ENCODE measurements around the gene HILPDA.
A peak's percentile ranks its signal among the peaks of the same experiment; 100 is the strongest.
"Not testable (repeated sequence)": the region's sequence is repeated elsewhere in the genome, so short reads cannot be mapped to it uniquely, and the experiment has no call there.

HILPDA gene

DNA sequence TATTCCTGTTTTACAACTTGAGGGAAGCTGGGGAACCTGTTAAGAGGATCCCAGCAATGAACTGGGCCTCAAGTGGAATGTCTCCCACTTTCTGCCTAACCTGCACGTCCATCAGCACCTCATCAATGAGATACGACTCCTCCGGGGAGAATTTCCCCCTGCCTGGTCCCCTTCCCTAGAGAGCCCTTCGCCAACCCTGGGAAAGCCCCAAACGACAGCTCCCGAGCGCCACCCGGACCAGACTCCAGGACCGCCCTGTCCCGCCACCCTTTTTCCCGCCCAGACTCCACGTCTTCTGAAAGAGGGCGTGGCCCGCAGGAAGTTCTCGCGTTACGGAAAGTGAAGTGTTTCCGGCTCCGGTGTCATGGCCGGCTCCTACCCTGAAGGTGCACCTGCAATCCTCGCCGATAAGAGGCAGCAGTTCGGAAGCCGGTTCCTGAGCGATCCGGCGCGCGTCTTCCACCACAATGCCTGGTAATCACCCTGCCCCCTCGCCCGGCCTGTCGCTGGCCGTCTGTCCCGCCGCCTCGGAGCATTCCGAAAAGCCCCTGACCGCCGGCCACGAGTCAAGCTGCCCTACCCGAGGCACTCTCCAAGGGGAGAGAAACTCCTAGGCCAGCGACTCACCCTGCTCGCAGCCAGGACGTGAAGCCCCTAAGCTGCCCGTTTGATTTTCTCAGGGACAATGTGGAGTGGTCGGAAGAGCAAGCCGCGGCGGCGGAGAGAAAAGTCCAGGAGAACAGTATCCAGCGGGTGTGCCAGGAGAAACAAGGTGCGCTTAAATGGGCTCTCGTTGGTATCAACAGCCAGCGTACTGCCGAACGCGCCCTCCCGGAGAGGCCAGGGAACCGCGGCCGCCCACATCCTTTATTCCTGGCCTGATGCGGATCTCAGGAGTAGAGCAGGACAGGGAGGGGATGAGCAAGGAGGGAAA lies 21.0 kb downstream of the HILPDA start, which contains the start of gene METTL2B:
Gene METTL2B, plus strand, starts transcription at position 347 of the 934 bp plus-strand sequence. Its CDS starts 18 bp downstream, at position 365.
- Histone ChIP-seq H3K9ac (ENCODE audit: low read depth, low read length) (peak within 1 kb of the TSS; percentile 94), H3K36me3 (ENCODE audit: insufficient read depth, low read length) (peaks cover 27% of the 10 kb centered on the region), H3K27ac (ENCODE audit: low read depth, low read length) (peak within 1 kb of the TSS; percentile 95), H3K4me3 (ENCODE audit: low read length) (peak within 1 kb of the TSS; percentile 85)
- not testable (repeated sequence) for H3K9me3 ChIP-seq (ENCODE audit: insufficient read depth, low read depth, low read length); H3K4me1 ChIP-seq (ENCODE audit: insufficient read depth, low read length); H3K27me3 ChIP-seq (ENCODE audit: insufficient read depth, low read length)
- WGBS: under 1% methylated on average over 62 of the region's 62 CpGs

GRCh38 chr7:128477336-128477690 lies 21.6 kb downstream of the HILPDA start:
- H3K36me3 ChIP-seq (ENCODE audit: insufficient read depth, low read length): peaks cover 34% of the 10 kb centered on the region
- H3K27me3 ChIP-seq (ENCODE audit: insufficient read depth, low read length); H3K9me3 ChIP-seq (ENCODE audit: insufficient read depth, low read depth, low read length); H3K4me1 ChIP-seq (ENCODE audit: insufficient read depth, low read length): not testable (repeated sequence)
- 5% methylated on average over 4 of the region's 4 CpGs for WGBS
- H3K4me3 ChIP-seq (ENCODE audit: low read length): peak overlapping the region; percentile 85
- H3K9ac ChIP-seq (ENCODE audit: low read depth, low read length): peak overlapping the region; percentile 94
- H3K27ac ChIP-seq (ENCODE audit: low read depth, low read length): peak overlapping the region; percentile 95

DNA sequence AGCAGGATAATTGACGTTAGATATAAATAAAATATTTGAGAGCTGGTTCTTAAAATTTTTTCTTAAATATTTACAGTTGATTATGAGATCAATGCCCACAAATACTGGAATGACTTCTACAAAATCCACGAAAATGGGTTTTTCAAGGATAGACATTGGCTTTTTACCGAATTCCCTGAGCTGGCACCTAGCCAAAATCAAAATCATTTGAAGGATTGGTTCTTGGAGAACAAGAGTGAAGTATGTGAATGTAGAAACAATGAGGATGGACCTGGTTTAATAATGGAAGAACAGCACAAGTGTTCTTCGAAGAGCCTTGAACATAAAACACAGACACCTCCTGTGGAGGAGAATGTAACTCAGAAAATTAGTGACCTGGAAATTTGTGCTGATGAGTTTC lies 23.4 kb downstream of the HILPDA start:
- H3K9ac ChIP-seq (ENCODE audit: low read depth, low read length); H3K9me3 ChIP-seq (ENCODE audit: insufficient read depth, low read depth, low read length); H3K4me1 ChIP-seq (ENCODE audit: insufficient read depth, low read length); H3K27me3 ChIP-seq (ENCODE audit: insufficient read depth, low read length); H3K27ac ChIP-seq (ENCODE audit: low read depth, low read length); H3K4me3 ChIP-seq (ENCODE audit: low read length): not testable (repeated sequence)
- H3K36me3 ChIP-seq (ENCODE audit: insufficient read depth, low read length): peaks cover 46% of the 10 kb centered on the region
- WGBS: 96% methylated on average over 2 of the region's 4 CpGs

GRCh38 chr7:128488134-128488533 lies 32.5 kb downstream of the HILPDA start:
- WGBS: 96% methylated on average over 4 of the region's 6 CpGs
- H3K9ac ChIP-seq (ENCODE audit: low read depth, low read length); H3K9me3 ChIP-seq (ENCODE audit: insufficient read depth, low read depth, low read length); H3K4me3 ChIP-seq (ENCODE audit: low read length); H3K27ac ChIP-seq (ENCODE audit: low read depth, low read length); H3K4me1 ChIP-seq (ENCODE audit: insufficient read depth, low read length); H3K27me3 ChIP-seq (ENCODE audit: insufficient read depth, low read length): not testable (repeated sequence)
- peaks cover 27% of the 10 kb centered on the region for H3K36me3 ChIP-seq (ENCODE audit: insufficient read depth, low read length)

- WGBS: 97% methylated on average over 9 of the region's 9 CpGs
- Histone ChIP-seq H3K9me3 (ENCODE audit: insufficient read depth, low read depth, low read length) (no peaks in the 10 kb centered on the region), H3K4me3 (ENCODE audit: low read length) (no peak overlapping the region), H3K27ac (ENCODE audit: low read depth, low read length) (no peak overlapping the region), H3K9ac (ENCODE audit: low read depth, low read length) (no peak overlapping the region), H3K4me1 (ENCODE audit: insufficient read depth, low read length) (no peaks in the 10 kb centered on the region), H3K27me3 (ENCODE audit: insufficient read depth, low read length) (no peaks in the 10 kb centered on the region), H3K36me3 (ENCODE audit: insufficient read depth, low read length) (peaks cover 75% of the 10 kb centered on the region)
These were observed 41.7 kb downstream of the HILPDA start for GRCh38 chr7:128497405-128497804.

GRCh38 chr7:128505416-128505815 lies 49.7 kb downstream of the HILPDA start:
- H3K9me3 ChIP-seq (ENCODE audit: insufficient read depth, low read depth, low read length); H3K27me3 ChIP-seq (ENCODE audit: insufficient read depth, low read length); H3K27ac ChIP-seq (ENCODE audit: low read depth, low read length); H3K4me1 ChIP-seq (ENCODE audit: insufficient read depth, low read length); H3K4me3 ChIP-seq (ENCODE audit: low read length); H3K9ac ChIP-seq (ENCODE audit: low read depth, low read length): not testable (repeated sequence)
- peaks cover 20% of the 10 kb centered on the region for H3K36me3 ChIP-seq (ENCODE audit: insufficient read depth, low read length)
- WGBS: 98% methylated on average over 2 of the region's 2 CpGs

GRCh38 chr7:128506819-128507218 lies 51.1 kb downstream of the HILPDA start:
- not testable (repeated sequence) for H3K4me1 ChIP-seq (ENCODE audit: insufficient read depth, low read length); H3K9ac ChIP-seq (ENCODE audit: low read depth, low read length); H3K9me3 ChIP-seq (ENCODE audit: insufficient read depth, low read depth, low read length); H3K27me3 ChIP-seq (ENCODE audit: insufficient read depth, low read length); H3K27ac ChIP-seq (ENCODE audit: low read depth, low read length); H3K4me3 ChIP-seq (ENCODE audit: low read length); H3K36me3 ChIP-seq (ENCODE audit: insufficient read depth, low read length)
- 94% methylated on average over 3 of the region's 3 CpGs for WGBS

GRCh38 chr7:128507321-128507993 lies 51.8 kb downstream of the HILPDA start:
- WGBS: 95% methylated on average over 4 of the region's 5 CpGs
- not testable (repeated sequence) for H3K9me3 ChIP-seq (ENCODE audit: insufficient read depth, low read depth, low read length); H3K36me3 ChIP-seq (ENCODE audit: insufficient read depth, low read length); H3K4me3 ChIP-seq (ENCODE audit: low read length); H3K9ac ChIP-seq (ENCODE audit: low read depth, low read length); H3K27me3 ChIP-seq (ENCODE audit: insufficient read depth, low read length); H3K27ac ChIP-seq (ENCODE audit: low read depth, low read length); H3K4me1 ChIP-seq (ENCODE audit: insufficient read depth, low read length)

All from HUES64 (cell line).